NCI-H774 (cell line): Measurements from ENCODE around the gene INO80B.
"Not testable (repeated sequence)": the region's sequence is repeated elsewhere in the genome, so short reads cannot be mapped to it uniquely, and the experiment has no call there.

ENCODE experiments used
- DNase-seq: peaks from one replicate; lab custom pipeline; 2025; lab: John Stamatoyannopoulos, UW

Gene INO80B

DNA sequence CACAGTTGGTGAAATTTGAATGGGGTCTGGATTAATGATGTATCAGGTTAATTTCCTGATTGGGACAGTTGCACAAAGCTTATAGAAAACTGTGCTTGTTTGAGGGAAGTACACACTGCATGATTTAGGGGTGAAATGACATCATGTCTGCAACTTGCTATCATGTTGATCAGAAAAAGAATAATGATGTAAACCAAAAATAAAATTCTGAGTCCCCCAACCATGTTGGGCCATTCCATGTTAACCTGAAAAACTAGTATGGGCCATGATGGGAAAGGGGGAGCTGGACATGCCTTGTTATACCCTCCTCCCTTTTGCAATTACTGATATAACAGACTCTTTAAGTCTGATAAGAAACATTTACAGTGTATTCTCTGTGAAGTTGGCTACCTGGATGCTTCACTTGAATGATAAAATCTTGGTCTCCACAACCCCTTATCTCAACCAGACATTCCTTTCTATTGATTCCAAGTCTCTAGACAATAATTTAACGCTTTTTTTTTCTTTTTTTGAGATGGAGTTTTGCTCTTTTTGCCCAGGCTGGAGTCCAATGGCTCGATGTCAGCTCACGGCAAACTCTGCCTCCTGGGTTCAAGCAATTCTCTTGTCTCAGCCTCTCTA lies 4.2 kb upstream of the INO80B start:
- DNase-seq: no peak

DNA sequence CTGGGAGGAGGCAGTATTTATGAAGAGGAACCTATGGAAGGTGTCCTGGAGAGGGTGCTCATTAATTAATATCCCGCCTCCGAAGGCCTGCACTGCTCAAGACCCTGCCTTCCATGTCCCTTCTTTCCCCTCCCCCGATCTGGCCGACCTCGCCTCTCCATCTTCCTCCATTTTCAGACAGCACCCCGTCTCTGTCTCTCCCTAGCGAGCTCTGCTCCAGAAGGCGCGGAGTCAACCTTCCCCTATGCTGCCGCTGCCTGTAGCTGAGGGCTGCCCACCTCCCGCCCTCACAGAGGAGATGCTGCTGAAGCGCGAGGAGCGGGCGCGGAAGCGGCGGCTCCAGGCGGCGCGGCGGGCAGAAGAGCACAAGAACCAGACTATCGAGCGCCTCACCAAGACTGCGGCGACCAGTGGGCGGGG lies 2.3 kb downstream of the INO80B start:
- DNase-seq: no peak

DNA sequence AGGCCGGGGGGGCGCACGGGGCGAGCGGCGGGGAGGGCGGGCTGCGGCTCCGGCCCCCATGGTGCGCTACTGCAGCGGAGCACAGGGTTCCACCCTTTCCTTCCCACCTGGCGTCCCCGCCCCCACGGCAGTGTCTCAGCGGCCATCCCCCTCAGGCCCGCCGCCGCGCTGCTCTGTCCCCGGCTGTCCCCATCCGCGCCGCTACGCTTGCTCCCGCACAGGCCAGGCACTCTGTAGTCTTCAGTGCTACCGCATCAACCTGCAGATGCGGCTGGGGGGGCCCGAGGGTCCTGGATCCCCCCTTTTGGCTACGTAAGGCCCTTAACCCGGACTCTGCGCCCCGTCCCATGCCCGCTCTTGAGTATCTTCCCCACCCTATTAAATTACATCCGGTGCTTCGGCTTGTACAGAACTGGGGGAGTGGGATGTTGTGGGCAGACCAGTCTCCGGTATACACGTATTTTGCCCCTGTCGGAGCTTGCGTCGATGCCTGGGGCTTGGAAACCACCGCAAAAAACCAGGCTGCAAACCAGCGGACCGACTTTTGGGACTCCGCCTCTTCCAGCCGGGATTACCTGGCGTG lies 2.8 kb downstream of the INO80B start:
- peak; percentile 66 for DNase-seq

DNA sequence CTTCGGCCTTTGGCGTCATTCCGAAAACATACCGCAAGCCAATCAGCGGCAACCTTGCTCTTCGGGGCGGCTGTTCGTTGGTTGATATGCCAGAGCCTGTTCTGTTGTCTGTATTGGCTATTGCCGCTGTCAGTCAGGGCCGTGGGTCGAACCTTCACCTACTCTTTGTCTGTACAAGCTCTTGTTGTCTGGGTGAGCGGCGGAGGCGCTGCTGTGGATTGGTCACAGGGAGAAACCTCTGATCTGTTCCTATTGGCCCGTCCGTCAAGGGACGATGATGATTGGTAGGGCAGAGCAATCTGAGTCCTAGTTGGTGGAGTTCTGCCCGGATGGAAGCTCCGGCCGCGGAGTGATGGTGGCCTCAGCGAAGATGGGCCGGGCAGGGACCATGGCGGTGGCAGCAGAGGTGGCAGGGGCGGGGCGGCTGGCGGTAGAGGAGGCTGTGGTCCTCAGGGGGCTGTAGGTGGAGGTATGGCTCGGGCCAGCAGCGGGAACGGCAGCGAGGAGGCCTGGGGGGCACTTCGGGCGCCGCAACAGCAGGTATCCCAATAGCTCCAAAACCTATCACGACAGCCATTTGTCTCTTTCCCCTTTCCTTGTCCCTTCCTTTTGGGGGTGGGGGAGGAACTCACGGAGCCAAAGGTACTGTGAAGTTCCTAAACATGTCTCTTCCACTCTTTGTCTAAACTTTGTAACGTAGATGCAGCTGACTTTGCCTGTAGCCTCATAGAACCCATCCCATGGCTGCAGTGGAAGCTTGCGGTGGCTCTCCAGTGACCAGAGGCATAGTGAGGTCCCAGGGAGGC lies 3.4 kb downstream of the INO80B start, which contains the start of gene WBP1:
TSS of gene WBP1 (plus strand) at position 307 of the 806 bp plus-strand sequence. CDS start at position 472, 165 bp downstream.
- peak; percentile 99 for DNase-seq

DNA sequence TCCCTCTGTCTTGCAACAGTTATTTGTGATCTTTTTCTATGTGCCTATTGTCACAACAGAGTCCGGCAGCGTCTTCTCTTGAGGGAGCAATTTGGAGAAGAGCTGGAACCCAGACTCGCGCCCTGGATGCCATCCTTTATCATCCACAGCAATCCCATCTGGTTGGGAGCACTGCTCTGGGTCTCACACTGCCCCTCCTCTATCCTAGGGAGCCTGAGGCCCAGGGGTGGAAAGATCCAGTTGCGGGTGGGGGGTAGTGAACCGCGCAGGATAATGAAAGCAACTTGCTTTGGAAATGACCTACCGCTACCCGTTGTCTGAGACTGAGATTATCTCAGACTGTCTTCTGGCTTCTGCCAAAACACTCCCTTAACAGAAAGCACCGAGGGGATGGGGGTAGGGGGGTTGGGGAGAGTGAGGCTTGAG lies 4.1 kb downstream of the INO80B start:
- DNase-seq: no peak

DNA sequence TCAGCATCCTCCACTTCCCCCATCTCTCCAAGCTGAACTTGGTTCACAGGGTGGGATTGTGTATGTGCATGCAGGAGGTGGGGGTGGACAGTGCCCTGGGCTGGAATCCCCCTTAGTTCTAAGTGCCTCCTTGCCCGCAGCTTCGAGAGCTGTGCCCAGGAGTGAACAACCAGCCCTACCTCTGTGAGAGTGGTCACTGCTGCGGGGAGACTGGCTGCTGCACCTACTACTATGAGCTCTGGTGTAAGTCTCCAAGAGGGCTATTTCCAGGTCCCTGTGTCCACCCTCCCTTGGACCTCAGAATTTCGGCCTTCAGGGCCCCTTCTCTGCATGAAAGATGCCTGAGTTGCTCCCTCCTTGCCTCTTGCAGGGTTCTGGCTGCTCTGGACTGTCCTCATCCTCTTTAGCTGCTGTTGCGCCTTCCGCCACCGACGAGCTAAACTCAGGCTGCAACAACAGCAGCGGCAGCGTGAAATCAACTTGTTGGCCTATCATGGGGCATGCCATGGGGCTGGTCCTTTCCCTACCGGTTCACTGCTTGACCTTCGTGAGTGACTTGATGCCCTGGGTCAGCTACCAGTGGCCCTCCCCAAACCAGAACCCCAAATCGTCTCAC lies 4.7 kb downstream of the INO80B start:
- DNase-seq: not testable (repeated sequence)

DNA sequence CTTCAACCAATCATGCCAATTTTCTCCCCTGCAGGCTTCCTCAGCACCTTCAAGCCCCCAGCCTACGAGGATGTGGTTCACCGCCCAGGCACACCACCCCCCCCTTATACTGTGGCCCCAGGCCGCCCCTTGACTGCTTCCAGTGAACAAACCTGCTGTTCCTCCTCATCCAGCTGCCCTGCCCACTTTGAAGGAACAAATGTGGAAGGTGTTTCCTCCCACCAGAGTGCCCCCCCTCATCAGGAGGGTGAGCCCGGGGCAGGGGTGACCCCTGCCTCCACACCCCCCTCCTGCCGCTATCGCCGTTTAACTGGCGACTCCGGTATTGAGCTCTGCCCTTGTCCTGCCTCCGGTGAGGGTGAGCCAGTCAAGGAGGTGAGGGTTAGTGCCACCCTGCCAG lies 5.3 kb downstream of the INO80B start:
- not testable (repeated sequence) for DNase-seq

DNA sequence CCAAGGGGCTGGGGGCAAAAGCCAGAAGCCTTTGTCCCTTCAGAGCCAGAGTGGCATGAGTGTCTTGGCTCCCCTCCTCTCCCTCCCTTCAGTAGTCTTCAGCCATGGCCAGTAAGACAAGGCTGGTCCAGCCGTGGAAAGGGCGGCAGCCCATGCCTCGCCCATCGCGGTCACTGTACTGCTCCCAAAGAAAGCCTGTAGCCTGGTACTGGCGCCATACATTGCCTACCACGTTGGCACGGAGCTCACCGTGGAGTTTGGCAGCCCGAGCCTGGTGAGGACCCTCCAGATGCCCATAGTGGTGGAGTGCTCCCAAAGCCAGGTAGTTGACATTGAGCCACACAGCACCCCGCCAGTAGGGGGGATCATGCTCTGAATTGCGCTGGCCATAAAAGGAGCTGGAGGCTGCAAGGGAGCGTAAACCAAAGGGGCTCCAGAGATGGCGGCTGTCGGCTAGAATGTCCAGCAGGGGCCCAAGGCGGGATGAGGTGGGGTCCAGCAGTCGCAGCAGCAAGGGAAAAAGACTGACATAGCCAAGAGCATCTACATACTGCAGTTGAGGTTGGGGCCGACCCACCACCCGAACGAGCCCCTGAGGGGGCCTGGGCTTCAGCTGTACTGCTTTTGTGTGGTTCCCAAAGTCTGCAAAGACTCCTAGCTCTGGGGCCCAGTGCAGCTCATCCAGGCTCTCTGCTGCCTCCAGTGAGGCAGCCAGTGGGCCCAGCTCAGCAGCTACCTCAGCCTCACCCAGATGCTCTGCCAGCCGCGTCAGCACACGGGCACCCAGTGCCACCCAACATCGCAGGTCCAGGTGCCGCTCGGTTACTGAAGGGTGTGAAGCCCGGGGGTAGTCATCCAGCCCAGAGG lies 6.5 kb downstream of the INO80B start:
- DNase-seq: no peak

DNA sequence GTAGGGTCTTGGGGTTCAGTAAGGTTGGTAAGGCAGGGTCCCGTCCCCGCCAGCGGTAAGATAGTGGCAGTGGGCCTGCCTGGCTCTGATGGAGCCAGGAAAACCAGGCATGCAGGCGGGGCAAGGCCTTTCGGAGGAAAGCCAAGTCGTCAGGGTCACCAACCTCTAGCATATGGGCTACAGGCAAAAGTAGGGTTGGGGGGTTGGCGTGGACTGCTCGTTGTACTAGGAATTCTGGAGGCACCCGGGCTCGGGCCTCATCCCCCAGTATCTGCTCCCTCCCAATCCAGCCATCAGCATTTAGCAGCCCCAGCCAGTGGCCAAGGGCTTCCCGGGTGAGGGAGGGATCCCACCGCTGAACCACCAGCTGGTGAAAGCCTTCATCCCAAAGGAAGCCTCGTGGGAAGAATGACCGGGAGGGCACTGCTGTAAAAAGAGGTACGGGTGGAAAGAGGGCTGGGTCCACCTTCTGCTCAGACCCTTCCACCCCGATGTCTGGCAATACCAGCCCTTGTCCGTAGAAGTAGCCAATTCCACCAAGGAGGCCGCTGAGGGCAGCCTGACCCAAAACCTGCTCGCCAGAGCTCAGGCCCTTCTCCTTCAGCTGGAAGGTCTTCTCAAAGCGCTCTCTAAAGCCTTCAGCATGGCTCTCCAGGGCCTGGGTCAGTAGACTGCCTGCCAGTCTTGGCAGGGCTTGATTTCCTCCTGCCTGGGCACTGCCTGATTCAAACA lies 7.3 kb downstream of the INO80B start:
- DNase-seq: no peak

DNA sequence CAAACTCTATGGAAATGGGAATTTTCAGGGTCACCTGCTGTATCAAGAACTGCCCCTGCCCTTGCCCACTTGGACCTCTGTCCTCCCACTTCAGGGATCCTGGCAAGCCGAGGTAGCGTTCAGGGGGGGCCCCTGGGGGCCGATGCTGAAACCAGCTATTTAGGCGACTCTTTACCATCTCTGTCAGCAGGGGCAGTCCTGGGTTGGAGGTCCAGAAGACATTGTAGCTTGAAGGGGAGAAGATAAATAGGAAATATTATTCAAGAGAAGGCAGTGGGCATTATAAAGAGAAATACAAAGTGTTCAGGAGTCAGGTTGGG lies 7.9 kb downstream of the INO80B start:
- DNase-seq: no peak

DNA sequence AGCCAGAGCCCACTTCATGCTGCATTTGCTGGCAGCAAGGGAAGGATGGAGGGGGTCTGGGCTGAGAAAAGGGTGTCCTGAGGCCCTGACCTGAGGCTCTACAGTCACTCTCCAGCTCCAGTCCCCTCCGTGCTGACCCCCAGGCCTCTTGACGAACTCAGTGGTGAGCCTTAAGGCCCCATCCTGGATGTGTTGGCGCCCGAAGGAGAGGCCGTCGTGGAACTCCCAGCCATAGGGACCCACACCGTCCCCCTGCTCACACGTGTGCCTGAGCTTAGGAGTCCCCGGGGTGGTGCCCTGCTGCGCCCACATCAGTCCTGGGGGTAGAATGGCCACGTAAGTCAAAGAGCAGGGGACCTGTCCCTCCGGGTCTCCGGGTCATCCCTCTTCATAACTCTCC lies 9.5 kb downstream of the INO80B start:
- no peak for DNase-seq

DNA sequence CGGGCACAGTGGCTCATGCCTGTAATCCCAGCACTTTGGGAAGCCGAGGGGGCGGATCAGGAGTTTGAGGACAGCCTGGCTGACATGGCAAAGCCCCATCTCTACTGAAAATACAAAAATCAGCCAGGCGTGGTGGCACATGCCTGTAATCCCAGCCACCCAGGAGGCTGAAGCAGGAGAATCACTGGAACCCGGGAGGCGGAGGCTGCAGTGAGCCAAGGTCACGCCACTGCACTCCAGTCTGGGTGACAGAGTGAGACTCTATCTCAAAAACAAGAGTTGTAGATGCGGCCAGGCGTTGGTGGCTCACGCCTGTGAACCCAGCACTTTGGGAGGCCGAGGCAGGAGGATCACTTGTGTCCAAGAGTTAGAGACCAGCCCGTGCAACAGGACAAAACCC lies 15.9 kb downstream of the INO80B start:
- DNase-seq: not testable (repeated sequence)

DNA sequence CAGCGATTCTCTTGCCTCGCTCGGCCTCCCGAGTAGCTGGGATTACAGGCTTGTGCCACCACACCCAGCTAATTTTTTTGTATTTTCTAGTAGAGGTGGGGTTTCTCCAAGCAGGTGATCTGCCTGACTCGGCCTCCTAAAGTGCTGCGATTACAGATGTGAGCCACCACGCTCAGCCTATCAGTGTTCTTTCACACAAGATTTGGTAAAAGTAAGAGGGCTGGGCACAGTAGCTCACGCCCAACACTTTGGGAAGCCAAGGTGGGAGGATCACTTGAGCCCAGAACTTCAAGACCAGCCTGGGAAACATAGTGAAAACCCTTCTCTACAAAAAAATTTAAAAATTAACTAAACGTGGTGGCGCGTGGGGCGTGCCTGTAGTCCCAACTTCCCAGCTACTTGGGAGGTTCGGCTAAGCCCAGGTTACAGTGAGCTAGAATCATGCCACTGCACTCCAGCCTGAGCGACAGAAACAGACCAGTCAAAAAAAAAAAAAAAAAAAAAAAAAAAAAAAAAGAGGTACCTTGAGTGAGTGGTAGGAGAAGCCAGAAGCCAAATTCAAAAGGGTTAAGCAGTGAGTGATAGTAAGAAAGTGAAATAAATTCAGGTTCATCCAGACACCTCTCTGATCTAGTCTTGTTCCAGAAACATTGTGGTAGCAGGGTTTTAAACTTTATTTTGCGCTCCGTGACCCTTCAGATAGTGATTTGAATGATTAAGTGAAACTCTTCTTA lies 16.6 kb downstream of the INO80B start:
- DNase-seq: no peak

DNA sequence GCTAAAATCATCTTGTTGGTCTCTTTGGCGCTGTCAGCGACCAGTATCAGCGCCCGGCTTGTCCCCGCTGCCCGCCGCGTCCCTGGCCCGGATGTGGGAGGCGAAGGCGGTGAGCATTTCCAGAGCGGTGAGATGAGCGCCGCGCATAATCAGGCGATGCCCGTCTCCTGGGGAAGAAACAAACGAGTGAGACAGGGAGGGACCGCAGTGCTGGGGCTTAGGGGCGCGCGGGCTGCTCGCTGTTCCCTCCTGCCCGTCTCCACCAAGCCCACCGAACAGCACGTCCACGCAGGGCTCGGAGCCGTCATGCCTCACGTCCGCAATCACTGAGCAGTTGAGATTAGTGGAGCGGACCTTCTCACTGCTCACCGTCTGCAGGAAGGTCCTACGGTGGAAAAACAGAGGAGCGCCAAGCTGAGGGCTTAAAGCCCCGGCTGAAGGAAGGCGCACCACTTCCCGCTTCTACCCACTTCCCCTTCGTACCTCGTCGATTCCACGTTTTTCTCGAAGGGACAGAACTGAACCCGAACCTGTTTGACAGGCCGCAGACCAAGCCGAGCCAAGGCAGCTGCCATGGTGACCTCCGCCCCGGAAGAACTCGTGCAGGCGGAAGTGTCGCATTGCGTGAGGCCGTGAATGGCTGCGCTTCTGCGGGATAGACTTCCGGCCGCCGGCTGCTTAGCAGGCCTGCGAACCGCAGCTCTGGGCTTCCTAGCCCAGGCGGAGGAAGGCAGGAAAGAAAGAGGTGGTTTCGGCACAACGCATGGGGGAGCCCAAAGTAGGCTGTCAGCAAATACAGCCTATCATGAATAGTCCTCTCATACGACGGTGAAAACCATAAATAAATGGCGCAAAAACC lies 17.4 kb downstream of the INO80B start, which contains the start of gene MRPL53:
TSS of gene MRPL53 (minus strand) at position 595 of the 859 bp plus-strand sequence. CDS start at position 575, 20 bp downstream.
- peak; percentile 92 for DNase-seq

DNA sequence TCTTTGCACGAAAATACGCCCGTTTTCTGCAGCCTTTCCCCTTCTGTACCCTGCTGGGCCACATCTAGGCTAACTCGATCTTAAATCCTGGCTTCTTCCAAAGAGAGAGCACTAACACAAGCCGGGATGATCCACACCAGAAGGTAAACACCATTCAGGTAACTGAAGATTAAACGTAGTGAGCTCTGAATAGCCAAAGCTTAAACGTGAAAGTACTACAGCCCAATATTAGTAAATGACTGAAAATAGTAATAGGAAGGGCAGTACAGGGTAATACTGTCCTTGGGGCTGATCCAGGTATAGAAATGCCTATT lies 18.0 kb downstream of the INO80B start:
- DNase-seq: no peak

DNA sequence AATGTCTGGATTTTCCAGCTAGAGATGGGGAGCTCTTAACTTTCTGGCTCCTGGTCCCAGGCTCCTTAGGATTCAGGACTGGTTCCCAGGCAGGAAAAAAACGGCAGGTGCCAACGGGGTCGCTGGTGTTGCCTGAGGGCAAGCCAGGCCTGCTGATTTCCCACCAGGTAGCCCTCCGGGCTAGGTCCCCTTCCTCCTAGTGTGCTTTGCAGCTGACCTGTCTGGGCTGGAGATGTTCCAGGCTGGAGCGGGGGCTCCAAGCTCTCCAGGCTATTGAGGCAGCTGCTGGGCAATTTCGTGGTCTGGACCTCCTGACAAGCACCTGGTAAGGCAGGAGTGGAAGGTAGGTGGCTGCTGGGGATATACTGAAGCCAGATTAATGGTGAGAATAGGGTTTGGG lies 19.6 kb downstream of the INO80B start:
- DNase-seq: no peak

DNA sequence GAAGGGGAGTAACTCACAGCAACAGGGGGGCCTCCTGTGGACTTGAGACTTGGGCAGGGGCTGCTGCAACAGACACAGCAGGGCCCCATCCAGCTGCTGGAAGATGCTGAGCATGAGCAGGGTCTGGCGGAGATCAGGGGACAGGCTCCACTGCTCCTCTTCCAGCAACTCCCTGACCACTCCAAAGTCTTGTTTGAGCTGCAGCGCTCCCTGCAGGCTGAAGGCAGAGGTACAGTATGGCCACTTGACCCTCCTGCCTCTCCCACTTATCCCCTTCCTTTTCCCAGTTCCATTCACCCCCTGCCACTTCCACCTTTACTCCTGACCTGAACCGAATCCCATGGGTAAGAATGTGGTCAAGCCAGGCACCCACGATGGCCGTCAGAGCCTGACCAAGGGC lies 20.0 kb downstream of the INO80B start:
- DNase-seq: no peak

DNA sequence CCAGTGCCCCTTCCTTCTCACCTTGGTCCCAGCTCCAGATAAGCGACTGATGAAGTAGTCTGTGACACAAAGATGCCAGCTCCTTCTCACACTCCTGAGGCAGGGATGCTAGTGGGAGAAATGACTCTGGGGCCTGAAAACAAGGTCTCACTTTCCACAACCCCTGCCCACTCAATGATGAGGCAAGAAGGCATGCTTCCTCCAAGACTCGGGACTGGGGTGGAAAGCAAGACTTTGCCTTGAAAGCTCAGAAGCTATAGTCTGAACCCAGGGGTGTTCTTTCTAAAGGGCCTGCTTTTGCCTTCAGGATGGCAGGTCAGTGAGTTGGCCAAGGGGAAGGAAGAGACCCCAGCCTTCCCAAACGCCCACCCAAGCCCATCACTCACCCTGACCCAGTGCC lies 26.5 kb downstream of the INO80B start:
- DNase-seq: no peak

DNA sequence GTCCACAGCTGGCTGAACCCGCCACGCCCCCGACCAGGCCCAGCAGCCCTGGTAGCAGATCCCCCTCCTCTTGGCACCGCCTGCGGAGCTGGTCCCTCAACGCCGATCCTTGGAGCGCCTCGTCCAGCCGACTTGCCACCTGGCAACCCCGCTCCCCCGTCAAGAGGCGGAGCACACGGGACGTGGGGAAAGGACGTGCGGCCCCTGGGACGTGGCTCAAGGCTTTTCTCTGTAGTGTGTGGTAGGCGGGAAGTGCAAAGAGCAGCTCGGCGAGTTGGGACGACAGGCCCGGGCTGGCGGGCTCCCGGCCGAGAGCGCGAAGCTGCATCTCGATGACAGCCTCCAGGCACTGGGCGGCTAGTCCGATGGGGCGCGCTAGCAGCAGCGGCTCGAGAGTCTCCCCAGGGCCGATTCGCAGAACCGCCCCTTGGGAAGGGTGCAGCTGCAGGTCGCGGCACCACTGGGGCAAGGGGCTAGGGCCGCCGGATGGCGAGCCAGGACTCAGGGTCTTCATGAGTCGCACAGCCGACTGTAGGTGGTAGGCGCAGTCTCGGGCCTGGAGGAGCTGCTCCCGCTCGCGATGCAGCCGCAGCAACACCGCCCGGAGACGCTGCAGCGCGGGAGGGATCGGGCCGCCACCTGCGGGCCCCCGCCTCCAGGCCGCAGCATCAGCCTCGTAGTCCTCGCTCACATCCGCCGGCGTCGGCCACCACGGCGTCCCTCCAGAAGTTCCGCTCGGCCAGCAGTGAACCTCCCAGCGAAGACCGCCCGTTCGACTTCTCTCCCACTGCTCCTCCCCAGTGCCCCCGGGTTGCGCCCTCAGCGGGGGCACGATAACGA lies 27.3 kb downstream of the INO80B start:
- no peak for DNase-seq
